Measurements from ENCODE around the gene SYNRG. TPM values are rescaled to one million over a fixed set of nuclear protein-coding genes. Genes with fewer than 3 reads are reported as not detected.

Gene SYNRG
- total RNA-seq, 1 donor from 2014 or later = 49.5 TPM

- no peak for DNase-seq (ENCODE audit: low spot score)
- Mint-ChIP-seq H3K27ac (ENCODE audit: unreplicated experiment) (no peak overlapping the region), H3K4me1 (ENCODE audit: unreplicated experiment) (peaks cover 11% of the 10 kb centered on the region), H3K9me3 (ENCODE audit: unreplicated experiment) (no peaks in the 10 kb centered on the region), H3K4me3 (ENCODE audit: unreplicated experiment) (no peak overlapping the region), H3K36me3 (ENCODE audit: low read depth, unreplicated experiment) (peaks cover 9% of the 10 kb centered on the region), H3K27me3 (ENCODE audit: unreplicated experiment) (no peaks in the 10 kb centered on the region)
- no peak for TF ChIP-seq CTCF (IDR thresholded peaks at IDR 0.05; ENCODE audit: unreplicated experiment)
These were observed 53.8 kb downstream of the SYNRG start for GRCh38 chr17:37555386-37555785.

- no peak overlapping the region for H3K4me3 Mint-ChIP-seq (ENCODE audit: unreplicated experiment)
- DNase-seq (ENCODE audit: low spot score) = no peak
- no peaks in the 10 kb centered on the region for H3K27me3 Mint-ChIP-seq (ENCODE audit: unreplicated experiment)
- TF ChIP-seq CTCF (IDR thresholded peaks at IDR 0.05; ENCODE audit: unreplicated experiment) = no peak
- peaks cover 9% of the 10 kb centered on the region for H3K36me3 Mint-ChIP-seq (ENCODE audit: low read depth, unreplicated experiment)
- peaks cover 11% of the 10 kb centered on the region for H3K4me1 Mint-ChIP-seq (ENCODE audit: unreplicated experiment)
- no peak overlapping the region for H3K27ac Mint-ChIP-seq (ENCODE audit: unreplicated experiment)
- H3K9me3 Mint-ChIP-seq (ENCODE audit: unreplicated experiment) = no peaks in the 10 kb centered on the region
These were observed 55.7 kb downstream of the SYNRG start for GRCh38 chr17:37553401-37553966.

DNA sequence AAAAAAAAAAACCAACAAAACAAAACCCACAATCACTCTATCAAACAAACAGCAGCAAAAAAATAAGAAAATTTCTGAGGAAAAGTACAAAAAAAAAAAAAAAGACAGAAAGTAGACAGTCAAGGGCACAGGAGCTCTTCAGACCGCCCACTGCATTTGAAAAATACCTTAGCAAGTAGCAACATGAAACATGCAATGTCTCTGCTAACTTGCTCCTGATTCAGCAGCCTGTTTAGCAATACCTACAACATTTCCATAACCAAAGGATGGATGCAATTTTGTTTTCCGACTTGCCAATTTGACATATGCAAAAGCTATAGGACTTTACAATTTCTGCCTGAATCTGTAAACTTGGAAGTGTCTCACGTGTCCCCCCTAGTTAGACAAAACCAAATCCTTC lies 57.4 kb downstream of the SYNRG start:
- H3K36me3 Mint-ChIP-seq (ENCODE audit: low read depth, unreplicated experiment) = peaks cover 9% of the 10 kb centered on the region
- H3K4me1 Mint-ChIP-seq (ENCODE audit: unreplicated experiment) = peaks cover 15% of the 10 kb centered on the region
- no peak overlapping the region for H3K4me3 Mint-ChIP-seq (ENCODE audit: unreplicated experiment)
- H3K27ac Mint-ChIP-seq (ENCODE audit: unreplicated experiment) = no peak overlapping the region
- DNase-seq (ENCODE audit: low spot score) = no peak
- no peak for TF ChIP-seq CTCF (IDR thresholded peaks at IDR 0.05; ENCODE audit: unreplicated experiment)
- H3K9me3 Mint-ChIP-seq (ENCODE audit: unreplicated experiment) = no peaks in the 10 kb centered on the region
- no peaks in the 10 kb centered on the region for H3K27me3 Mint-ChIP-seq (ENCODE audit: unreplicated experiment)

- no peaks in the 10 kb centered on the region for H3K9me3 Mint-ChIP-seq (ENCODE audit: unreplicated experiment)
- no peak for DNase-seq (ENCODE audit: low spot score)
- TF ChIP-seq CTCF (IDR thresholded peaks at IDR 0.05; ENCODE audit: unreplicated experiment) = no peak
- H3K27me3 Mint-ChIP-seq (ENCODE audit: unreplicated experiment) = no peaks in the 10 kb centered on the region
- no peak overlapping the region for H3K4me3 Mint-ChIP-seq (ENCODE audit: unreplicated experiment)
- H3K36me3 Mint-ChIP-seq (ENCODE audit: low read depth, unreplicated experiment) = peaks cover 5% of the 10 kb centered on the region
- H3K27ac Mint-ChIP-seq (ENCODE audit: unreplicated experiment) = no peak overlapping the region
- H3K4me1 Mint-ChIP-seq (ENCODE audit: unreplicated experiment) = peaks cover 16% of the 10 kb centered on the region
These were observed 61.2 kb downstream of the SYNRG start for GRCh38 chr17:37547986-37548385.

DNA sequence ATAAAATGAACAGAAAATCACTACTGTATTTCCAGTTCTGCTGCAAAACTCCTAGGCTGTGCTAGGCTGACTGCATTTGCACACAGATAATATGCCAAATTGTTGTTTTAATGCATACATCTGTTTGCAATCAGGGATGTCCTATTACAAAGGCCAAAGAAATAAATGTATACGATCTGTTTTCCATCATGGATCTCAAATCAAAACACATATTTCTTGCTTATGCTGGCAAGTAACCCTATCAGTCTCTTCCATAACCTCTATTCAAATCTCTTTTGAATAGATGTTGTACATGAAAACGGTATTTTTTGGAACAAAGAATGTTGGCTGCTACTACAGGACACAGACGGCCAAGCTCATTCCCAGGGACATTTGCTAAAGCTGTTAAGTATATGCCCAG lies 62.9 kb downstream of the SYNRG start:
- DNase-seq (ENCODE audit: low spot score) = no peak
- no peak for TF ChIP-seq CTCF (IDR thresholded peaks at IDR 0.05; ENCODE audit: unreplicated experiment)
- Mint-ChIP-seq H3K4me3 (ENCODE audit: unreplicated experiment) (no peak overlapping the region), H3K27me3 (ENCODE audit: unreplicated experiment) (no peaks in the 10 kb centered on the region), H3K36me3 (ENCODE audit: low read depth, unreplicated experiment) (peaks cover 8% of the 10 kb centered on the region), H3K4me1 (ENCODE audit: unreplicated experiment) (peaks cover 12% of the 10 kb centered on the region), H3K9me3 (ENCODE audit: unreplicated experiment) (no peaks in the 10 kb centered on the region), H3K27ac (ENCODE audit: unreplicated experiment) (no peak overlapping the region)
